Suprapubic skin (tissue), 4 donors: ENCODE data around the gene SRRT. TPM values are rescaled to one million over a fixed set of nuclear protein-coding genes. Genes with fewer than 3 reads are reported as not detected.

Source experiments
- DNase-seq, 2 donors: peaks; one replicate each; pipeline ENCODE4 v3.0.0-alpha.2; 2019; ENCODE audit warnings: low spot score in 2 of 2
- H3K27ac ChIP-seq: fragments of 200-600 bp; sonication (generic); one replicate; pipeline ENCODE4 v1.5.1; 2019
- H3K27me3 ChIP-seq: fragments of 200-600 bp; sonication (generic); one replicate; pipeline ENCODE4 v1.5.1; 2019
- H3K36me3 ChIP-seq: fragments of 200-600 bp; sonication (generic); one replicate; pipeline ENCODE4 v1.5.1; 2019
- H3K4me1 ChIP-seq: fragments of 200-600 bp; sonication (generic); one replicate; pipeline ENCODE4 v1.5.1; 2019
- H3K4me3 ChIP-seq: fragments of 200-600 bp; sonication (generic); one replicate; pipeline ENCODE4 v1.5.1; 2019; ENCODE audit warnings: mild to moderate bottlenecking
- H3K9me3 ChIP-seq: fragments of 200-600 bp; sonication (generic); one replicate; pipeline ENCODE4 v1.5.1; 2019
- CTCF ChIP-seq, 2 donors: fragments of 200-600 bp in 1 of 2; fragments of 450-650 bp in 1 of 2; sonication (generic) in 1 of 2; IDR thresholded peaks; one replicate each; pipeline ENCODE4 v1.5.1; 2016 to 2019; ENCODE audit warnings: antibody characterized with exemption in 2 of 2, mild to moderate bottlenecking in 1 of 2, moderate library complexity in 1 of 2
- EP300 ChIP-seq: sonication (generic); formaldehyde crosslinking; IDR thresholded peaks from one replicate; pipeline ENCODE4 v1.6.1; 2017; ENCODE audit warnings: antibody characterized with exemption
- POLR2A ChIP-seq, 2 donors: fragments of 450-650 bp; IDR thresholded peaks; one replicate each; pipeline ENCODE4 v1.6.1; 2017; ENCODE audit warnings: antibody characterized with exemption in 2 of 2, mild to moderate bottlenecking in 2 of 2, moderate library complexity in 2 of 2
- POLR2AphosphoS5 ChIP-seq, 3 donors: sonication (generic); formaldehyde crosslinking; IDR thresholded peaks; one replicate each; pipeline ENCODE4 v1.6.1; 2017; ENCODE audit warnings: antibody characterized with exemption in 3 of 3
- WGBS: methylation state at CpG from one replicate; pipeline ENCODE4 v1.1.5; 2018; 5-methylcytosine and 5-hydroxymethylcytosine counted together
- total RNA-seq, 4 donors: library from RNA; depleted of rRNA; stranded (reverse); fragments of >200 nt; gene quantifications; one replicate each; pipeline ENCODE4 v1.1.0, GENCODE V29; 2016

The SRRT gene
- total RNA-seq, 4 donors from 2014 or later, result 62.8 to 163 (median 92.8) TPM

GRCh38 chr7:100856871-100857282 is 18.0 kb upstream of the SRRT start:
- Histone ChIP-seq H3K36me3 (peaks cover 46% of the 10 kb centered on the region), H3K27ac (no peak overlapping the region), H3K9me3 (no peaks in the 10 kb centered on the region), H3K4me3 (no peak overlapping the region), H3K27me3 (no peaks in the 10 kb centered on the region), H3K4me1 (peaks cover 23% of the 10 kb centered on the region)
- no peak for DNase-seq
- WGBS, result 94% methylated on average over 7 of the region's 16 CpGs
- TF ChIP-seq CTCF (IDR thresholded peaks at IDR 0.05) (no peak), EP300 (no peak), POLR2A (IDR thresholded peaks at IDR 0.05) (no peak), POLR2AphosphoS5 (IDR thresholded peaks at IDR 0.05) (no peak)

GRCh38 chr7:100859856-100860255 is 15.0 kb upstream of the SRRT start:
- TF ChIP-seq CTCF (IDR thresholded peaks at IDR 0.05), result no peak
- no peaks in the 10 kb centered on the region for H3K27me3 ChIP-seq
- H3K4me3 ChIP-seq, result no peak overlapping the region
- peaks cover 56% of the 10 kb centered on the region for H3K36me3 ChIP-seq
- 87% methylated on average over 15 of the region's 15 CpGs for WGBS
- H3K9me3 ChIP-seq, result no peaks in the 10 kb centered on the region
- no peak for DNase-seq
- H3K27ac ChIP-seq, result no peak overlapping the region
- H3K4me1 ChIP-seq, result no peaks in the 10 kb centered on the region

- Histone ChIP-seq H3K36me3 (peaks cover 50% of the 10 kb centered on the region), H3K27me3 (no peaks in the 10 kb centered on the region), H3K4me3 (no peak overlapping the region), H3K27ac (no peak overlapping the region), H3K4me1 (peaks cover 11% of the 10 kb centered on the region), H3K9me3 (no peaks in the 10 kb centered on the region)
- WGBS, result 98% methylated on average over 5 of the region's 18 CpGs
- DNase-seq, result no peak
- no peak for TF ChIP-seq POLR2AphosphoS5 (IDR thresholded peaks at IDR 0.05)
- TF ChIP-seq CTCF (IDR thresholded peaks at IDR 0.05), result no peak
- TF ChIP-seq EP300, result no peak
These were observed 13.9 kb upstream of the SRRT start for GRCh38 chr7:100860702-100861615.

- H3K27me3 ChIP-seq, result no peaks in the 10 kb centered on the region
- 94% methylated on average over 13 of the region's 14 CpGs for WGBS
- no peak overlapping the region for H3K4me3 ChIP-seq
- TF ChIP-seq POLR2AphosphoS5 (IDR thresholded peaks at IDR 0.05) (no peak), EP300 (no peak), POLR2A (IDR thresholded peaks at IDR 0.05) (no peak), CTCF (IDR thresholded peaks at IDR 0.05) (no peak)
- no peak overlapping the region for H3K27ac ChIP-seq
- H3K4me1 ChIP-seq, result peaks cover 17% of the 10 kb centered on the region
- H3K36me3 ChIP-seq, result peaks cover 44% of the 10 kb centered on the region
- no peak for DNase-seq
- no peaks in the 10 kb centered on the region for H3K9me3 ChIP-seq
These were observed 13.3 kb upstream of the SRRT start for GRCh38 chr7:100861616-100861985.

GRCh38 chr7:100863406-100863950 is 11.4 kb upstream of the SRRT start:
- TF ChIP-seq EP300, result no peak
- no peak for TF ChIP-seq POLR2A (IDR thresholded peaks at IDR 0.05)
- no peak for TF ChIP-seq CTCF (IDR thresholded peaks at IDR 0.05)
- TF ChIP-seq POLR2AphosphoS5 (IDR thresholded peaks at IDR 0.05), result no peak
- Histone ChIP-seq H3K27me3 (no peaks in the 10 kb centered on the region), H3K4me3 (no peak overlapping the region), H3K27ac (no peak overlapping the region), H3K4me1 (peaks cover 31% of the 10 kb centered on the region), H3K9me3 (no peaks in the 10 kb centered on the region), H3K36me3 (peaks cover 36% of the 10 kb centered on the region)
- DNase-seq, result no peak
- 84% methylated on average over 10 of the region's 10 CpGs for WGBS
